PC-9 (cell line): Measurements from ENCODE around the gene PLPPR1.

ENCODE experiments used
- CTCF ChIP-seq: fragments of 200-600 bp; sonication (generic); conservative IDR thresholded peaks from 2 replicates; pipeline ENCODE4 v1.6.1; 2017; ENCODE audit warnings: mixed run types, antibody characterized with exemption, mild to moderate bottlenecking, moderate library complexity
- EZH2 ChIP-seq: fragments of 200-600 bp; sonication (generic); IDR thresholded peaks from 2 replicates; pipeline ENCODE4 v1.8.0; 2017; ENCODE audit warnings: antibody characterized with exemption, low read depth

GRCh38 chr9:101341958-101342357 is 313.4 kb downstream of the PLPPR1 start:
- no peak for TF ChIP-seq CTCF
- TF ChIP-seq EZH2: no peak
